Muscle layer of colon (tissue), 2 donors: Measurements from ENCODE around the gene SNCAIP.

ENCODE experiments used
- H3K27ac ChIP-seq: one replicate; pipeline ENCODE4 v1.7.0; 2013; ENCODE audit warnings: low read depth, mild to moderate bottlenecking, low read length, moderate library complexity
- H3K27me3 ChIP-seq, 2 donors: one replicate each; pipeline ENCODE4 v1.7.0; 2013; ENCODE audit warnings: low read length in 2 of 2, mild to moderate bottlenecking in 2 of 2; ENCODE audit not compliant: insufficient read depth in 2 of 2, control insufficient read depth in 1 of 2
- H3K36me3 ChIP-seq: one replicate; pipeline ENCODE4 v1.7.0; 2013; ENCODE audit warnings: mild to moderate bottlenecking, low read length; ENCODE audit not compliant: insufficient read depth
- H3K4me1 ChIP-seq: one replicate; pipeline ENCODE4 v1.7.0; 2013; ENCODE audit warnings: mild to moderate bottlenecking, low read length; ENCODE audit not compliant: insufficient read depth
- H3K4me3 ChIP-seq, 2 donors: one replicate each; pipeline ENCODE4 v1.7.0; 2013; ENCODE audit warnings: low read length in 2 of 2, low read depth in 1 of 2, mild to moderate bottlenecking in 1 of 2, moderate library complexity in 1 of 2
- H3K9ac ChIP-seq: one replicate; pipeline ENCODE4 v1.7.0; 2013; ENCODE audit warnings: low read length
- H3K9me3 ChIP-seq: one replicate; pipeline ENCODE4 v1.7.0; 2013; ENCODE audit warnings: mild to moderate bottlenecking, low read length
- donor health status: abdominal sarcoma.
- donor health status: Adenocarcinoma of cecum.

Gene SNCAIP

GRCh38 chr5:122457178-122457826 lies 145.3 kb downstream of the SNCAIP start:
- H3K9ac ChIP-seq: no peak overlapping the region
- no peak overlapping the region for H3K27ac ChIP-seq
- no peaks in the 10 kb centered on the region for H3K9me3 ChIP-seq
- no peaks in the 10 kb centered on the region for H3K27me3 ChIP-seq
- no peaks in the 10 kb centered on the region for H3K36me3 ChIP-seq
- H3K4me3 ChIP-seq: no peak overlapping the region
- peaks cover 7% of the 10 kb centered on the region for H3K4me1 ChIP-seq

GRCh38 chr5:122458278-122458872 lies 146.3 kb downstream of the SNCAIP start:
- Histone ChIP-seq H3K9ac (no peak overlapping the region), H3K4me3 (no peak overlapping the region), H3K27ac (no peak overlapping the region), H3K27me3 (no peaks in the 10 kb centered on the region), H3K36me3 (no peaks in the 10 kb centered on the region), H3K9me3 (no peaks in the 10 kb centered on the region), H3K4me1 (peaks cover 7% of the 10 kb centered on the region)

- Histone ChIP-seq H3K27me3 (no peaks in the 10 kb centered on the region), H3K4me3 (no peak overlapping the region), H3K27ac (no peak overlapping the region), H3K9ac (no peak overlapping the region), H3K9me3 (no peaks in the 10 kb centered on the region), H3K36me3 (no peaks in the 10 kb centered on the region), H3K4me1 (no peaks in the 10 kb centered on the region)
These were observed 150.4 kb downstream of the SNCAIP start for GRCh38 chr5:122462486-122462885.

GRCh38 chr5:122463221-122463620 lies 151.2 kb downstream of the SNCAIP start:
- H3K36me3 ChIP-seq: no peaks in the 10 kb centered on the region
- no peaks in the 10 kb centered on the region for H3K27me3 ChIP-seq
- no peaks in the 10 kb centered on the region for H3K9me3 ChIP-seq
- no peak overlapping the region for H3K27ac ChIP-seq
- H3K4me1 ChIP-seq: no peaks in the 10 kb centered on the region
- no peak overlapping the region for H3K4me3 ChIP-seq
- H3K9ac ChIP-seq: no peak overlapping the region

GRCh38 chr5:122464191-122464590 lies 152.2 kb downstream of the SNCAIP start:
- H3K27me3 ChIP-seq: no peaks in the 10 kb centered on the region

GRCh38 chr5:122465031-122465577 lies 153.1 kb downstream of the SNCAIP start:
- no peaks in the 10 kb centered on the region for H3K4me1 ChIP-seq
- no peaks in the 10 kb centered on the region for H3K9me3 ChIP-seq
- H3K27ac ChIP-seq: no peak overlapping the region
- no peaks in the 10 kb centered on the region for H3K36me3 ChIP-seq
- H3K27me3 ChIP-seq: no peaks in the 10 kb centered on the region
- no peak overlapping the region for H3K9ac ChIP-seq
- no peak overlapping the region for H3K4me3 ChIP-seq

More at GRCh38 chr5:122464191-122464590, 152.2 kb downstream of the SNCAIP start:
- Histone ChIP-seq H3K9me3 (no peaks in the 10 kb centered on the region), H3K9ac (no peak overlapping the region), H3K36me3 (no peaks in the 10 kb centered on the region), H3K4me3 (no peak overlapping the region), H3K27ac (no peak overlapping the region), H3K4me1 (no peaks in the 10 kb centered on the region)

GRCh38 chr5:122465994-122466393 lies 154.0 kb downstream of the SNCAIP start:
- Histone ChIP-seq H3K9ac (no peak overlapping the region), H3K27ac (no peak overlapping the region), H3K27me3 (no peaks in the 10 kb centered on the region), H3K9me3 (no peaks in the 10 kb centered on the region), H3K36me3 (no peaks in the 10 kb centered on the region), H3K4me3 (no peak overlapping the region), H3K4me1 (no peaks in the 10 kb centered on the region)

- Histone ChIP-seq H3K4me3 (no peak overlapping the region), H3K27ac (no peak overlapping the region), H3K36me3 (no peaks in the 10 kb centered on the region), H3K9me3 (no peaks in the 10 kb centered on the region), H3K9ac (no peak overlapping the region), H3K27me3 (no peaks in the 10 kb centered on the region), H3K4me1 (no peaks in the 10 kb centered on the region)
These were observed 156.5 kb downstream of the SNCAIP start for GRCh38 chr5:122468351-122469116.

- H3K4me3 ChIP-seq: no peak overlapping the region
- no peaks in the 10 kb centered on the region for H3K36me3 ChIP-seq
- no peak overlapping the region for H3K9ac ChIP-seq
- H3K4me1 ChIP-seq: no peaks in the 10 kb centered on the region
- no peaks in the 10 kb centered on the region for H3K27me3 ChIP-seq
- no peak overlapping the region for H3K27ac ChIP-seq
- H3K9me3 ChIP-seq: no peaks in the 10 kb centered on the region
These were observed 157.4 kb downstream of the SNCAIP start for GRCh38 chr5:122469384-122469919.

GRCh38 chr5:122470365-122470764 lies 158.3 kb downstream of the SNCAIP start:
- H3K27ac ChIP-seq: no peak overlapping the region
- H3K27me3 ChIP-seq: no peaks in the 10 kb centered on the region
- H3K4me3 ChIP-seq: no peak overlapping the region
- H3K9ac ChIP-seq: no peak overlapping the region
- H3K9me3 ChIP-seq: no peaks in the 10 kb centered on the region
- H3K4me1 ChIP-seq: no peaks in the 10 kb centered on the region
- H3K36me3 ChIP-seq: no peaks in the 10 kb centered on the region

GRCh38 chr5:122471031-122471751 lies 159.2 kb downstream of the SNCAIP start:
- Histone ChIP-seq H3K4me3 (no peak overlapping the region), H3K36me3 (no peaks in the 10 kb centered on the region), H3K4me1 (no peaks in the 10 kb centered on the region), H3K9me3 (no peaks in the 10 kb centered on the region), H3K27ac (no peak overlapping the region), H3K27me3 (no peaks in the 10 kb centered on the region), H3K9ac (no peak overlapping the region)
